Endothelial cell of umbilical vein (primary cell): ENCODE results near the gene ELANE. TPM values are rescaled to one million over a fixed set of nuclear protein-coding genes. Genes with fewer than 3 reads are reported as not detected.

ENCODE experiments used
- BruUV-seq: library from RNA; stranded (reverse); fragments of 400-500 nt; replicated peaks from 2 replicates; lab custom pipeline; 2021; lab: Mats Ljungman, UMichigan
- CTCF ChIA-PET: fragments of 300-600, 350-600 bp; sonication (Branson Sonifier 250); formaldehyde crosslinking; loops from one replicate; lab custom pipeline; 2021; ENCODE audit warnings: antibody characterized with exemption, inconsistent platforms; lab: Charles Lee
- POLR2A ChIA-PET: fragments of 300-600, 350-600 bp; sonication (Branson Sonifier 250); formaldehyde crosslinking; loops from one replicate; lab custom pipeline; 2021; ENCODE audit warnings: antibody characterized with exemption, inconsistent platforms; lab: Charles Lee
- DNase-seq: peaks from one replicate; pipeline ENCODE4 v3.0.0-alpha.2; 2011; ENCODE audit warnings: low read depth, low spot score
- FAIRE-seq: peaks from 2 replicates; lab custom pipeline; 2011; peaks lifted over from hg19 to GRCh38; lab: Jason Lieb, UNC
- H2AFZ ChIP-seq: 2 replicates; pipeline ENCODE4 v1.6.0; 2012; ENCODE audit warnings: low read depth, low read length, control low read depth, inconsistent platforms
- H3K27ac ChIP-seq: 2 replicates; pipeline ENCODE4 v1.5.1; 2011; ENCODE audit warnings: low read depth, mild to moderate bottlenecking, control low read depth, low read length, moderate library complexity; ENCODE audit not compliant: insufficient read depth
- H3K27me3 ChIP-seq, 2 experiments: 2 replicates each; pipeline versions ENCODE4 v1.6.0 to v1.6.1; 2011; ENCODE audit warnings: low read length in 2 of 2, mixed read lengths in 1 of 2; ENCODE audit not compliant: control insufficient read depth in 2 of 2, insufficient read depth in 2 of 2
- H3K36me3 ChIP-seq, 2 experiments: 2 replicates in 1 of 2; 3 replicates in 1 of 2; pipeline ENCODE4 v1.5.1; 2011; ENCODE audit warnings: low read length in 2 of 2, mild to moderate bottlenecking in 1 of 2, moderate library complexity in 1 of 2; ENCODE audit not compliant: control insufficient read depth in 2 of 2, insufficient read depth in 2 of 2; ENCODE audit errors: extremely low read depth in 1 of 2
- H3K4me1 ChIP-seq: 3 replicates; pipeline ENCODE4 v1.5.1; 2011; ENCODE audit warnings: mild to moderate bottlenecking, low read length; ENCODE audit not compliant: control insufficient read depth, insufficient read depth; ENCODE audit errors: extremely low read depth
- H3K4me2 ChIP-seq: 2 replicates; pipeline ENCODE4 v1.6.1; 2011; ENCODE audit warnings: low read length, control low read depth, mixed read lengths; ENCODE audit not compliant: insufficient read depth
- H3K4me3 ChIP-seq, 3 experiments: fragments of 200-600 bp in 1 of 3; sonication (generic), shearing (Covaris generic) in 1 of 3; replicated peaks in 1 of 3; 2 replicates each; pipeline ENCODE4 v1.5.1; 2011 to 2016; ENCODE audit warnings: control low read depth in 3 of 3, low read length in 3 of 3, mild to moderate bottlenecking in 2 of 3, inconsistent platforms in 1 of 3, low read depth in 1 of 3, moderate library complexity in 1 of 3; ENCODE audit not compliant: insufficient read depth in 1 of 3
- H3K79me2 ChIP-seq: 2 replicates; pipeline ENCODE4 v1.6.0; 2012; ENCODE audit warnings: low read length, inconsistent platforms; ENCODE audit not compliant: control insufficient read depth, insufficient read depth
- H3K9ac ChIP-seq: replicated peaks from 2 replicates; pipeline ENCODE3; 2011; ENCODE audit warnings: low read length, control low read depth; ENCODE audit not compliant: insufficient read depth; ENCODE audit errors: extremely low read depth
- H3K9me1 ChIP-seq: replicated peaks from 3 replicates; pipeline ENCODE4 v1.6.0; 2011; ENCODE audit warnings: mild to moderate bottlenecking, low read length; ENCODE audit not compliant: control insufficient read depth, insufficient read depth; ENCODE audit errors: extremely low read depth
- H3K9me3 ChIP-seq: replicated peaks from 2 replicates; pipeline ENCODE4 v1.5.1; 2012; ENCODE audit warnings: low read length, inconsistent platforms; ENCODE audit not compliant: control insufficient read depth, insufficient read depth
- H4K20me1 ChIP-seq: replicated peaks from 2 replicates; pipeline ENCODE3; 2011; ENCODE audit warnings: mild to moderate bottlenecking, low read length; ENCODE audit not compliant: control insufficient read depth, insufficient read depth; ENCODE audit errors: extremely low read depth
- EZH2 ChIP-seq: IDR thresholded peaks from 2 replicates; pipeline ENCODE4 v1.6.1; 2012; ENCODE audit warnings: borderline replicate concordance, low read depth, mild to moderate bottlenecking, moderate library complexity, low read length, inconsistent platforms; ENCODE audit not compliant: severe bottlenecking
- FOS ChIP-seq: IDR thresholded peaks from 2 replicates; pipeline ENCODE4 v1.6.1; 2011; ENCODE audit warnings: mild to moderate bottlenecking, low read length, moderate library complexity, borderline replicate concordance; ENCODE audit not compliant: insufficient read depth
- GATA2 ChIP-seq: IDR thresholded peaks from 2 replicates; pipeline ENCODE4 v1.7.0; 2011; ENCODE audit warnings: low read depth, mild to moderate bottlenecking, moderate library complexity, mixed read lengths, low read length; ENCODE audit not compliant: insufficient read length, insufficient read depth
- JUN ChIP-seq: IDR thresholded peaks from 2 replicates; pipeline ENCODE4 v1.6.1; 2011; ENCODE audit warnings: borderline replicate concordance, low read depth; ENCODE audit not compliant: insufficient read length, insufficient read depth
- MAX ChIP-seq: IDR thresholded peaks from 2 replicates; pipeline ENCODE4 v1.6.1; 2011; ENCODE audit not compliant: insufficient read depth, insufficient read length
- MYC ChIP-seq: IDR thresholded peaks from one replicate; pipeline ENCODE4 v1.6.1; 2011; ENCODE audit warnings: mild to moderate bottlenecking, low read depth, low read length
- POLR2A ChIP-seq: IDR thresholded peaks from 2 replicates; pipeline ENCODE4 v1.6.1; 2012; ENCODE audit warnings: low read depth, mild to moderate bottlenecking, control low read depth, low read length
- POLR2AphosphoS5 ChIP-seq: IDR thresholded peaks from 2 replicates; pipeline ENCODE4 v1.6.1; 2012; ENCODE audit warnings: low read depth, mild to moderate bottlenecking, control low read depth, low read length, moderate library complexity; ENCODE audit not compliant: insufficient read depth
- dilution Hi-C: fragments of 300-500 bp; cut with MboI; formaldehyde crosslinking; loops from one replicate; pipeline ENCODE4 v1.15.0; 2019; ENCODE audit warnings: low sequenced_read_pairs; ENCODE audit not compliant: extremely low pct_ligation_motif_present
- intact Hi-C: fragments of 100-400 bp; cut with micrococcal nuclease; formaldehyde crosslinking; loops from one replicate; pipeline ENCODE4 v1.10.0; 2022
- polyA plus RNA-seq, 4 experiments: library from polyadenylated mRNA; depleted of rRNA in 3 of 4; stranded (reverse) in 3 of 4; unstranded in 1 of 4; fragments of >200 nt; gene quantifications; 2 replicates each; pipeline versions ENCODE4 v1.2.1 to v1.2.3, GENCODE V29; 2011 to 2012; ENCODE audit warnings: missing spikeins in 1 of 4
- total RNA-seq: library from RNA; stranded (reverse); gene quantifications from 2 replicates; pipeline ENCODE4 v1.2.3, GENCODE V29; 2021
- TF ChIP-seq, protein P1 (sequence below), 2 donors: IDR thresholded peaks; 1 replicate in 1 of 2; 2 replicates in 1 of 2; pipeline ENCODE4 v1.5.1; 2011; ENCODE audit warnings: low read length in 2 of 2, mild to moderate bottlenecking in 2 of 2, moderate library complexity in 2 of 2, control low read depth in 1 of 2, inconsistent platforms in 1 of 2, low read depth in 1 of 2; ENCODE audit not compliant: insufficient read depth in 1 of 2; ENCODE audit errors: extremely low read depth in 1 of 2

The ELANE gene
- total and polyA plus RNA-seq, 2 donors (not counting 3 experiments of a cell fraction or from before 2014, with no cell fraction given) = not detected

DNA sequence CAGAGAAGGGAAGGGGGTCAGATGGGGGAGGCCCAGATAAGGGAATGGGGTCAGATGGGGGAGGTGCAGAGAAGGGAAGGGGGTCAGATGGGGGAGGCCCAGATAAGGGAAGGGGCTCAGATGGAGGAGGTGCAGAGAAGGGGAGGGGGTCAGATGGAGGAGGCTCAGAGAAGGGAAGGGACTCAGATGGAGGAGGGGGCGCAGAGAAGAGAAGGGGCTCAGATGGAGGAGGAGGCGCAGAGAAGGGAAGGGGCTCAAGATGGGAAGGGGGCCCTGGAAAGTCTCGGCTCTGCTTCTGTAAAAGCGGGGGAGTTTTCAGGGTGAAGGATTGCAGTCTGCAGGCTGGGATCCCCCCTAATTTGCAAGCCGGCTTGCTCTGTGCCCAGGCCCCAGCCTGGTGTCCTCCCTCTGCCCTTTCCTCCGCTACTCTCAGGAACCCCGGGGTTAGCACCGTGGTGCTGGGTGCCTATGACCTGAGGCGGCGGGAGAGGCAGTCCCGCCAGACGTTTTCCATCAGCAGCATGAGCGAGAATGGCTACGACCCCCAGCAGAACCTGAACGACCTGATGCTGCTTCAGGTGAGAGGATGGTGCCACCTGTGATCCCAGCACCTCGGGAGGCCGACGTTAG is 22.9 kb upstream of the ELANE start:
- Histone ChIP-seq H3K4me2 (no peak overlapping the region), H3K27ac (no peak overlapping the region), H3K9me1 (no peaks in the 10 kb centered on the region), H3K27me3 (no peaks in the 10 kb centered on the region), H2AFZ (no peak overlapping the region), H3K9ac (no peak overlapping the region), H3K79me2 (no peaks in the 10 kb centered on the region), H4K20me1 (no peaks in the 10 kb centered on the region), H3K4me3 (no peak overlapping the region), H3K9me3 (no peaks in the 10 kb centered on the region), H3K36me3 (no peaks in the 10 kb centered on the region), H3K4me1 (no peaks in the 10 kb centered on the region)
- TF ChIP-seq GATA2 = no peak
- TF ChIP-seq, protein P1, sequence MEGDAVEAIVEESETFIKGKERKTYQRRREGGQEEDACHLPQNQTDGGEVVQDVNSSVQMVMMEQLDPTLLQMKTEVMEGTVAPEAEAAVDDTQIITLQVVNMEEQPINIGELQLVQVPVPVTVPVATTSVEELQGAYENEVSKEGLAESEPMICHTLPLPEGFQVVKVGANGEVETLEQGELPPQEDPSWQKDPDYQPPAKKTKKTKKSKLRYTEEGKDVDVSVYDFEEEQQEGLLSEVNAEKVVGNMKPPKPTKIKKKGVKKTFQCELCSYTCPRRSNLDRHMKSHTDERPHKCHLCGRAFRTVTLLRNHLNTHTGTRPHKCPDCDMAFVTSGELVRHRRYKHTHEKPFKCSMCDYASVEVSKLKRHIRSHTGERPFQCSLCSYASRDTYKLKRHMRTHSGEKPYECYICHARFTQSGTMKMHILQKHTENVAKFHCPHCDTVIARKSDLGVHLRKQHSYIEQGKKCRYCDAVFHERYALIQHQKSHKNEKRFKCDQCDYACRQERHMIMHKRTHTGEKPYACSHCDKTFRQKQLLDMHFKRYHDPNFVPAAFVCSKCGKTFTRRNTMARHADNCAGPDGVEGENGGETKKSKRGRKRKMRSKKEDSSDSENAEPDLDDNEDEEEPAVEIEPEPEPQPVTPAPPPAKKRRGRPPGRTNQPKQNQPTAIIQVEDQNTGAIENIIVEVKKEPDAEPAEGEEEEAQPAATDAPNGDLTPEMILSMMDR (IDR thresholded peaks at IDR 0.05; ENCODE audit: extremely low read depth in 1 of 2, insufficient read depth in 1 of 2, low read depth in 1 of 2, low read length in 2 of 2) = no peak
- no peak for TF ChIP-seq JUN
- TF ChIP-seq EZH2 = no peak
- no peak for TF ChIP-seq POLR2AphosphoS5
- TF ChIP-seq MYC = no peak
- TF ChIP-seq FOS = no peak
- no peak for TF ChIP-seq MAX
- no peak for TF ChIP-seq POLR2A
- BruUV-seq = no TSS peak
- POLR2A ChIA-PET = no interaction called here
- FAIRE-seq (no peak), DNase-seq (no peak)
- dilution Hi-C loops (no loop called here), intact Hi-C loops (no loop called here)
- CTCF ChIA-PET = no interaction called here
